Measurements from ENCODE around the gene ATXN2.

The ATXN2 gene

GRCh38 chr12:111429828-111430432 is 169.2 kb downstream of the ATXN2 start:
- Histone ChIP-seq H3K9ac (ENCODE audit: low read length) (no peak overlapping the region), H3K4me1 (ENCODE audit: control insufficient read depth, insufficient read depth, low read length) (peaks cover 6% of the 10 kb centered on the region), H3K27ac (ENCODE audit: low read depth, low read length) (no peak overlapping the region), H3K27me3 (ENCODE audit: control insufficient read depth, insufficient read depth, low read length) (no peaks in the 10 kb centered on the region), H3K4me3 (ENCODE audit: low read length) (no peak overlapping the region), H3K36me3 (ENCODE audit: control insufficient read depth, insufficient read depth, low read length) (no peaks in the 10 kb centered on the region)

- no peak overlapping the region for H3K9ac ChIP-seq (ENCODE audit: low read length)
- no peaks in the 10 kb centered on the region for H3K36me3 ChIP-seq (ENCODE audit: control insufficient read depth, insufficient read depth, low read length)
- no peak overlapping the region for H3K27ac ChIP-seq (ENCODE audit: low read depth, low read length)
- no peaks in the 10 kb centered on the region for H3K4me1 ChIP-seq (ENCODE audit: control insufficient read depth, insufficient read depth, low read length)
- H3K4me3 ChIP-seq (ENCODE audit: low read length): no peak overlapping the region
- H3K27me3 ChIP-seq (ENCODE audit: control insufficient read depth, insufficient read depth, low read length): no peaks in the 10 kb centered on the region
Measured at GRCh38 chr12:111428728-111429175, 170.4 kb downstream of the ATXN2 start.

- no peak overlapping the region for H3K9ac ChIP-seq (ENCODE audit: low read length)
- no peaks in the 10 kb centered on the region for H3K4me1 ChIP-seq (ENCODE audit: control insufficient read depth, insufficient read depth, low read length)
- H3K4me3 ChIP-seq (ENCODE audit: low read length): no peak overlapping the region
- no peak overlapping the region for H3K27ac ChIP-seq (ENCODE audit: low read depth, low read length)
- no peaks in the 10 kb centered on the region for H3K27me3 ChIP-seq (ENCODE audit: control insufficient read depth, insufficient read depth, low read length)
- H3K36me3 ChIP-seq (ENCODE audit: control insufficient read depth, insufficient read depth, low read length): no peaks in the 10 kb centered on the region
Measured at GRCh38 chr12:111428081-111428727, 170.9 kb downstream of the ATXN2 start.

- no peaks in the 10 kb centered on the region for H3K4me1 ChIP-seq (ENCODE audit: control insufficient read depth, insufficient read depth, low read length)
- peak overlapping the region; percentile 21 for H3K9ac ChIP-seq (ENCODE audit: low read length)
Measured at GRCh38 chr12:111427417-111428074, 171.6 kb downstream of the ATXN2 start.

GRCh38 chr12:111426344-111427185 is 172.6 kb downstream of the ATXN2 start:
- H3K27ac ChIP-seq (ENCODE audit: low read depth, low read length): no peak overlapping the region
- no peaks in the 10 kb centered on the region for H3K36me3 ChIP-seq (ENCODE audit: control insufficient read depth, insufficient read depth, low read length)
- no peak overlapping the region for H3K4me3 ChIP-seq (ENCODE audit: low read length)
- no peaks in the 10 kb centered on the region for H3K4me1 ChIP-seq (ENCODE audit: control insufficient read depth, insufficient read depth, low read length)
- H3K27me3 ChIP-seq (ENCODE audit: control insufficient read depth, insufficient read depth, low read length): no peaks in the 10 kb centered on the region
- H3K9ac ChIP-seq (ENCODE audit: low read length): no peak overlapping the region

More at GRCh38 chr12:111427417-111428074, 171.6 kb downstream of the ATXN2 start:
- Histone ChIP-seq H3K27me3 (ENCODE audit: control insufficient read depth, insufficient read depth, low read length) (no peaks in the 10 kb centered on the region), H3K27ac (ENCODE audit: low read depth, low read length) (no peak overlapping the region), H3K36me3 (ENCODE audit: control insufficient read depth, insufficient read depth, low read length) (no peaks in the 10 kb centered on the region), H3K4me3 (ENCODE audit: low read length) (no peak overlapping the region)

GRCh38 chr12:111425655-111426054 is 173.5 kb downstream of the ATXN2 start:
- Histone ChIP-seq H3K27ac (ENCODE audit: low read depth, low read length) (no peak overlapping the region), H3K4me1 (ENCODE audit: control insufficient read depth, insufficient read depth, low read length) (no peaks in the 10 kb centered on the region)

GRCh38 chr12:111424793-111425251 is 174.3 kb downstream of the ATXN2 start:
- H3K36me3 ChIP-seq (ENCODE audit: control insufficient read depth, insufficient read depth, low read length): peaks cover 7% of the 10 kb centered on the region
- no peak overlapping the region for H3K9ac ChIP-seq (ENCODE audit: low read length)
- no peaks in the 10 kb centered on the region for H3K4me1 ChIP-seq (ENCODE audit: control insufficient read depth, insufficient read depth, low read length)
- no peak overlapping the region for H3K4me3 ChIP-seq (ENCODE audit: low read length)
- no peaks in the 10 kb centered on the region for H3K27me3 ChIP-seq (ENCODE audit: control insufficient read depth, insufficient read depth, low read length)
- no peak overlapping the region for H3K27ac ChIP-seq (ENCODE audit: low read depth, low read length)

More at GRCh38 chr12:111425655-111426054, 173.5 kb downstream of the ATXN2 start:
- H3K36me3 ChIP-seq (ENCODE audit: control insufficient read depth, insufficient read depth, low read length): peaks cover 2% of the 10 kb centered on the region
- no peak overlapping the region for H3K4me3 ChIP-seq (ENCODE audit: low read length)
- no peaks in the 10 kb centered on the region for H3K27me3 ChIP-seq (ENCODE audit: control insufficient read depth, insufficient read depth, low read length)
- no peak overlapping the region for H3K9ac ChIP-seq (ENCODE audit: low read length)

- Histone ChIP-seq H3K36me3 (ENCODE audit: control insufficient read depth, insufficient read depth, low read length) (peaks cover 11% of the 10 kb centered on the region), H3K27me3 (ENCODE audit: control insufficient read depth, insufficient read depth, low read length) (no peaks in the 10 kb centered on the region), H3K9ac (ENCODE audit: low read length) (no peak overlapping the region), H3K27ac (ENCODE audit: low read depth, low read length) (no peak overlapping the region), H3K4me3 (ENCODE audit: low read length) (no peak overlapping the region), H3K4me1 (ENCODE audit: control insufficient read depth, insufficient read depth, low read length) (no peaks in the 10 kb centered on the region)
Measured at GRCh38 chr12:111424189-111424792, 174.8 kb downstream of the ATXN2 start.

GRCh38 chr12:111420494-111420893 is 178.6 kb downstream of the ATXN2 start:
- H3K36me3 ChIP-seq (ENCODE audit: control insufficient read depth, insufficient read depth, low read length): peaks cover 11% of the 10 kb centered on the region
- no peak overlapping the region for H3K27ac ChIP-seq (ENCODE audit: low read depth, low read length)
- no peaks in the 10 kb centered on the region for H3K4me1 ChIP-seq (ENCODE audit: control insufficient read depth, insufficient read depth, low read length)

GRCh38 chr12:111419784-111420183 is 179.3 kb downstream of the ATXN2 start:
- H3K27ac ChIP-seq (ENCODE audit: low read depth, low read length): no peak overlapping the region
- no peak overlapping the region for H3K4me3 ChIP-seq (ENCODE audit: low read length)
- H3K27me3 ChIP-seq (ENCODE audit: control insufficient read depth, insufficient read depth, low read length): no peaks in the 10 kb centered on the region
- peaks cover 11% of the 10 kb centered on the region for H3K36me3 ChIP-seq (ENCODE audit: control insufficient read depth, insufficient read depth, low read length)
- no peak overlapping the region for H3K9ac ChIP-seq (ENCODE audit: low read length)
- no peaks in the 10 kb centered on the region for H3K4me1 ChIP-seq (ENCODE audit: control insufficient read depth, insufficient read depth, low read length)

More at GRCh38 chr12:111420494-111420893, 178.6 kb downstream of the ATXN2 start:
- H3K27me3 ChIP-seq (ENCODE audit: control insufficient read depth, insufficient read depth, low read length): no peaks in the 10 kb centered on the region
- no peak overlapping the region for H3K4me3 ChIP-seq (ENCODE audit: low read length)
- H3K9ac ChIP-seq (ENCODE audit: low read length): no peak overlapping the region

- H3K36me3 ChIP-seq (ENCODE audit: control insufficient read depth, insufficient read depth, low read length): peaks cover 11% of the 10 kb centered on the region
- H3K4me1 ChIP-seq (ENCODE audit: control insufficient read depth, insufficient read depth, low read length): no peaks in the 10 kb centered on the region
- H3K4me3 ChIP-seq (ENCODE audit: low read length): no peak overlapping the region
Measured at GRCh38 chr12:111418594-111418880, 180.6 kb downstream of the ATXN2 start.

More at GRCh38 chr12:111418594-111418880, 180.6 kb downstream of the ATXN2 start:
- no peak overlapping the region for H3K9ac ChIP-seq (ENCODE audit: low read length)
- no peak overlapping the region for H3K27ac ChIP-seq (ENCODE audit: low read depth, low read length)
- no peaks in the 10 kb centered on the region for H3K27me3 ChIP-seq (ENCODE audit: control insufficient read depth, insufficient read depth, low read length)

All from rectal smooth muscle tissue (tissue), 1 donor.